GF-D8 (cell line): ENCODE results near the gene SREBF1.
A peak's percentile ranks its signal among the peaks of the same experiment; 100 is the strongest.

ENCODE experiments used
- DNase-seq: peaks from one replicate; lab custom pipeline; 2025; lab: John Stamatoyannopoulos, UW

SREBF1 gene

GRCh38 chr17:17824119-17824782 lies 12.5 kb downstream of the SREBF1 start:
- no peak for DNase-seq

GRCh38 chr17:17823433-17824118 lies 13.2 kb downstream of the SREBF1 start:
- peak; percentile 36 for DNase-seq

DNA sequence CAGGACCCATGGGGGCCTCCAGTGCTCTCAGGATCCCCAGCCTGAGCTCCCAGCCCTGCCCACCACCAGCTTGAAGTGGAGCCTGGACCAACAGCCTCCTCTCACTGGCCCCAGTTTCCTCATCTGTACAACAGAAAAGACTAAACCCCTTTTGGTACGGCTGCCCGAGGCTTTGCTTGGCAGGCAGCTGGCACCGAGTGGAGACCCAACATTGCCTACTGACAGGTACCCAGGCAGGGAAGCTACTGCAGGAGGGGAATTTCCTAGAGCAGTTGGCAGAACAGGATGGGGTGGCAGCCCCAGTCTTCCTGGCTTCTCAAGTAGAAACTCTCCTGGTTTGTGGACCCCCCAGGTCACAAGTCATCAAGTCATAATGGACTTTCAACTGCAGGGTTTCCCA lies 14.2 kb downstream of the SREBF1 start:
- DNase-seq: no peak

GRCh38 chr17:17822189-17822588 lies 14.6 kb downstream of the SREBF1 start:
- no peak for DNase-seq

DNA sequence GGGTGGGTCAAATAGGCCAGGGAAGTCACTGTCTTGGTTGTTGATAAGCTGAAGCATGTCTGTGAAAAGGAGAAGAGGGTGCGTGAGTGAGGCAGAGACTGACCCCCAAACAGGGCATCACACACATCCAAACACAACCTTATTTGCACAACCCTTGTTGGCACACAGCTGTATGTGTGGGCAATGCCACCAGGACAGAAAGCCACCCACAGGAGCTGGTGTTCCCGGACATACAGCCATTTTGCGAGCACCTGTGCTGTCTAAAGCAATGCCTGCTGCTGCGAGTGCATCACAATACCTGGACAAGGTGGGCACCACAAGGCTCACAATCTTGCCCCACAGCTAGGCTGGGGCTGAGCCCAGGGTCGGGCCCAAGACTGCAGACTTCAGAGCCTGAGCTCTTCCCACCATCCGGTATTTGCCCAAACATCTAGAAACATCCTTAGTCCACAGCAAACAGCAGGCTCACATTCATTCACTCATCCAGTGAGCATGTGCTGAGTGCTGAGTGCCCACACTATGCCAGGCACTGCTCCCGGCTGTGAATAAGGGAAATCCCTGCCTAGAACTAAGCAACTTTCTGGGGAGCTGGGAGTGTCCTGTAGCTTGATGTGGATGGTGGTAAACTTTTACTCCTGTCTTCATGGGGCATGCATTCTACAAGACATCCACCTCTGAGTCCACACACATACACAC lies 16.2 kb downstream of the SREBF1 start:
- no peak for DNase-seq

- no peak for DNase-seq
These were observed 16.7 kb downstream of the SREBF1 start for GRCh38 chr17:17820046-17820445.

DNA sequence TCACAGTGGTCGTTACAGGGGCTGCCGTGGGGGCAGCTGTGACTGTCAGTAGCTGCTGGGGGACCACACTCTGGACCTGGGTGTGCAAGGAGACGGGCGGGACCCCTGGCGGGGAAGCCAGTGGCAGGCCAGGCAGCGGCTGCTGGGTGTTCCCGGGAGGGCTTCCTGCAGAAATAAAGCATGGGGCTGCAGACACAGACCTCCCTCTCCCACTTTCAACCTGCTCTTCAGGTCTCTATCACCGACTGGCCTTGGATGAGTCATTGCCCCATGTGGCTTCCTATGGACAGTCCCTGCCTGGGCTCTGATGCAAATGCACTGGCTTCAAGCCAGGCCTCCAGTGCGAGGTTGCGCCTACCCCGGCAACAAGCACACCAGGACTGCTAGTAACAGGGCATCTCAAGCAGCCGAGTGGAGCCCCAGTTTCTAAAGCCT lies 17.2 kb downstream of the SREBF1 start:
- DNase-seq: no peak

DNA sequence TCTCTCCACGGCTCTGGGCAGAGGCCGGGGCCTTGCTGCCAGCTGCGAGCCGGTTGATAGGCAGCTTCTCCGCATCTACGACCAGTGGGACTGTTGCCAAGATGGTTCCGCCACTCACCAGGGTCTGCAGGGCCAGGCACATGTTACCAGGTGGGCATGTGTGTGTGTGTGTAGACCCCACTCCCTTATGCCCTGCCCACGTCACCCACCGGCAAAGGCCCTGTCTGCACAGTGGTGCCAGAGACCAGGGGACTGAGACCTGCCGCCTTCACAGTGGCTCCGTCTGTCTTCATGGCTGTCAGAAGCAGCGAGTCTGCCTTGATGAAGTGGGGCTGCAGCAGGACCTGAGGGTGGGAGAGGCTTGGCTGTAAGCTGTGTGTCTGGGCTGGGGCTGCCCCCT lies 17.7 kb downstream of the SREBF1 start:
- no peak for DNase-seq

DNA sequence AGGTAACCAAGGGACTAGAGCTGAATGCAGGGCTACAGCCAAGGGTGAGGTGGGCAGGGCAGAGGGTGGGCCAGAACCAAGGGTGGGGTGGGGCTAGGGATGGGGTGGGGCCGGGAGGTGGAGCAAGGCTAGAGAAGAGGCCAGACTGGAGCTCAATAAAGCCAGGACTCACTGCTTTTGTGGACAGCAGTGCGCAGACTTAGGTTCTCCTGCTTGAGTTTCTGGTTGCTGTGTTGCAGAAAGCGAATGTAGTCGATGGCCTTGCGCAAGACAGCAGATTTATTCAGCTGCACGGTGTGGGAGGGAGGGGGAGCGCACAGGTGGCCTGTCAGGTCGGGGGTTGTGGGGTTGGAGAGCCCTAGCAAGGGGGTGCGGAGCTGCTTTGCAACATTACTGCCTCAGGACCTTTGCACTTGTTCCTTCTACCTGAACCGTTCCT lies 18.7 kb downstream of the SREBF1 start:
- no peak for DNase-seq

GRCh38 chr17:17817552-17817947 lies 19.2 kb downstream of the SREBF1 start:
- no peak for DNase-seq

DNA sequence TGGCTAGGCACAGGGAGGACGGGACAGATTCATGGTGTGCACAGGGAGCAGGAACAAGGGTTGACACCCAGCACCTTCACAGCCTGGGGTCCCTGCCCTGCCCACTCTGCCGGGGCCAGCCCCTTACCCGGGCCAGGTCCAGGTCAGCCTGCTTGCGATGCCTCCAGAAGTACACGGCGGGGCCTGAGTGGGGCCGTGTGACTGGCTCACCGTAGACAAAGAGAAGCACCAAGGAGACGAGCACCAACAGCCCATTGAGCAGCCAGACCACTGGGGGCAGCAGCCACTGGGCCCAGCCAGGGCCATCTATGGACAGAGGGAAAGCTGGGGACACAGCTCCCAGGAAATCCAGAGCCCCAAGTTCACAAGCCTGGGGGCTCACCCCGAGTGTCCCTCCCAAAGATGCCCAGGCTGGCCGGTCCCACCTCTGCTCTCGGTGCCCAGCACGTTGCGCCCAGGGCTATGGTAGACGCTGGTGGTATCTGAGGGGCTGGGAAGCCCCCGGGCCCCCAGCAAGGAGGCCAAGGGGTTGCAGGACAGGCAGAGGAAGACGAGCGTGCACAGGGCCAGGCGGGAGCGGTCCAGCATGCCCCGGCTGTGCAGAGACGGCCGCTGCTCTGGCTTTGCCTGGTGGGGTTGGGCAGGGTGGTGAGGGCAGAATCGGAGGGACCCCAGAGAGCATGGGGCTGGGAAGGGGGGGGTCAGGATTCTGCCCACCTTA lies 19.8 kb downstream of the SREBF1 start:
- no peak for DNase-seq

- no peak for DNase-seq
These were observed 20.5 kb downstream of the SREBF1 start for GRCh38 chr17:17816240-17816814.

DNA sequence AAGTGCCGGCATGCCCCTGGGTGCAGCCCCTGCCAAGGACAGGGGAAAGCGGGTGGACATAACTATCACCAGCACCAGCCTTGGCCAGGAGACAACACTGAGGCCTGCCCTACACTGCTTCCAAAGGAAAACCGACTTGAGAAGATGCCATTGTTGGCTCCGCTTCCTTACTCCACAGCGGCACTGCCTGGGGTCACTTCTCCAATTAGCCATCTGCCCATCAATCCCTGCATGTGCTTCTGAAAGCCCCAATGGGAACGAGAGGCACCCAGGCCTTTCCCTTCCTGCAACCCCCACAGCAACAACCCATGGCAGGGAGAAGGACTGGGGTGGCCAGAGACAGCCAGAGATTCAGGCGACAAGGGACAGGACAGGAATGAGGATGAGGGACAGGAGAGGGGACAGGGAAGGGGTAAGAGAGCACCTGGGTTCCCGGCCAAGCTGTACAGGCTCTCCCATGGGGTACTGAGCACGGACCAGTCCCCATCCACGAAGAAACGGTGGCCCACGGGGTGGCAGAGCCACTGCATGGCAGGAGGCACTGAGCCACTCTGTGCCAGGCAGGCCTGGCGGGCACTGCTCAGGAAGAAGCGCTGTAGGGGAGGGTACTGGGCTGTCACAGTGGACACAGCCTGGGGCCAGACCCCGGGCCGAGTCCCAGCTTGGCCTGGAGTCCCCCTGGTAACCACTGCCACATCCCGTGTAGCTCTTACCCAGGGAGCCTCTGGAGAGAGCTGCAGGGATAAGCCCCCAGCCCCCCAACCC lies 21.2 kb downstream of the SREBF1 start:
- no peak for DNase-seq

DNA sequence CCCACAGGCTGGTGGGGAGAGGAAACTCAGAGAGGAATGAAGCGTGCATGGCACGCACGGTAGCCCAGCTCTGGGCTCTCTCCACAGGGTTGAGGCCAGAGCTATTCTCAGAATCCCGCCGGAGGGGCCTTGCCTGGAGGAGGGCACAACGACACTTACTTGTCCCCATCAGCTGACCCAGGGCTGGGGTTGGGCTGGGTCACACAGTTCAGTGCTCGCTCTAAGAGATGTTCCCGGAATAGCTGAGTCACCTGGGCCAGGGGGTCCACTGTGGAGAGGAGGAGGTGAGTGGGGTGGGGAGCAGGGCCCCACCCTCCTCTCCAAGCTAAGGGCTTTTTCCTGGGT lies 21.8 kb downstream of the SREBF1 start:
- DNase-seq: no peak

- DNase-seq: no peak
These were observed 22.4 kb downstream of the SREBF1 start for GRCh38 chr17:17814162-17815061.

GRCh38 chr17:17813725-17814095 lies 23.1 kb downstream of the SREBF1 start:
- no peak for DNase-seq

DNA sequence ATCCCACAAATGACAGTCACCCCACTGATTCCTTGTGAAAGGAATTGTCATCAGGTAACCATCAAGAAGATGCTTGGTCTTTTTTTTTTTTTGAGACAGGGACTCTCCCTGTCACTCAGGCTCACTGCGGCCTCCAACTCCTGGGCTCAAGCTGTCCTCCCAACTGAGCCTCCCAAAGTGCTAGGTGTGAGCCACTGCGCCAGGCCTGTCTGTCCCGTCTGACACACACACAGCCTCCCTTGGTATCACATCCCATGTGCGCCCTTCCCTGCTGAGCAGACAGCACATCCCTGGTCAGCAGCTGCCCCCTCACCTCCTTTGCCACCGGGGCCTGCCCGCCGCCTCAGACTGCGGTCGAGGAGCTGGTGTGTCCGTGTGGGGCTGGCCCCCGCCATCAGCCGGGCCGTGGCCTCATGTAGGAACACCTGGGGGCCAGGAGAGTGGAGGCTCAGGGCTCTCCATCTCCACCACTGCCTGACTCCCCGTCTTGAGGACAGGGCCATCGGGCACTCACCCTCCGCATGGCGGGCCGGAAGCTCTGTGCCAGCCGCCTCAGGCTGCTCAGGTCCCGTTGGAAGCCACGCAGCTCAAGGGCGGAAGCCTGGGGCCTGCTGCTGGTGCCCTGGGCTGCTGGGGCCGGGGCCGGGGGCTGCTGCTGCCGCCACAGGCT lies 23.6 kb downstream of the SREBF1 start:
- no peak for DNase-seq

DNA sequence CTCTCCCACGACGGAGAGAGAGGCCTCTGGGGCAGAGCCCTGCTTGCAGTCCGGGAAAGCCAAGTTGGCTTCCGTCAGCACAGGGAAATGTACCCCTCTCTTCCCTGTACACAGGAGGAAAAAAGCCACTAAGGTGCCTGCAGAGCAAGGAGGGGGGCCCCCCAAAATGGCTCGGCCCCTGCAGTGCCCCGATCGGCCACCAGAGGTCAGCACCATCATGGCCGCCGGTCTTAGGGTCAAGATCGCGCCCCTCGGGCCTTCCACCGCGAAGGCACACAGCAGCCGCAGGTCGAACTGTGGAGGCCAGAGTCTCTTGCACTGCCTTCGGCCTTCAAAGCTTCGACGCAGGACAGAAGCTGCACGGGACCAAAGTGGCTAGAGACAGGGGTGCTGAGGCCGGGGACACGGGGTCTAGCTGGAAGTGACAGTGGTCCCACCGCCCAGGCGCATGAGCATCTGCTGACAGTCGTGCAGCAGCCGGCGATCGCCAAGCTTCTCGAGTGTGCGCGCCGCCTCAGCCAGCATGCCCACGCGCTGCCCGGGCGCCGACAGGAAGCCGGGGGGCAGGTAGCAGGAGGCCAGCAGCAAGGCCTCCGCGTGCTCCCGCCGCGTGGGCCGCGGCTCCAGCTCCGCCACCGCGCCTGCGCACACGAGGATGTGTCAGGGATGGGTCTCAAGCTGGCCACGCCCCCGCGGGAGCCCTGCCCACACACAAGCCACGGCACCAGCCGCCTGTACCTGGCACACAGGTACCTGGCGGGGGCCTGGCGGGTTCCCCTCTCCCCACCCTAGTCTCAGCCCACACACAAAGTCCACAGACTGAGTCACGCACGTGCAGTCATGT lies 24.4 kb downstream of the SREBF1 start:
- DNase-seq: no peak
